Measurements from ENCODE around the gene EPS15.

- TF ChIP-seq CTCF (IDR thresholded peaks at IDR 0.05): no peak
- TF ChIP-seq POLR2A (IDR thresholded peaks at IDR 0.05): no peak
- TF ChIP-seq POLR2AphosphoS5 (IDR thresholded peaks at IDR 0.05): no peak
- TF ChIP-seq EP300 (IDR thresholded peaks at IDR 0.05; ENCODE audit: low read depth): no peak
Observed at GRCh38 chr1:51525295-51525694, 6.2 kb upstream of the EPS15 start.

Data from transverse colon (tissue), 4 donors.